ENCODE measurements around the gene MIDN.

Gene MIDN

DNA sequence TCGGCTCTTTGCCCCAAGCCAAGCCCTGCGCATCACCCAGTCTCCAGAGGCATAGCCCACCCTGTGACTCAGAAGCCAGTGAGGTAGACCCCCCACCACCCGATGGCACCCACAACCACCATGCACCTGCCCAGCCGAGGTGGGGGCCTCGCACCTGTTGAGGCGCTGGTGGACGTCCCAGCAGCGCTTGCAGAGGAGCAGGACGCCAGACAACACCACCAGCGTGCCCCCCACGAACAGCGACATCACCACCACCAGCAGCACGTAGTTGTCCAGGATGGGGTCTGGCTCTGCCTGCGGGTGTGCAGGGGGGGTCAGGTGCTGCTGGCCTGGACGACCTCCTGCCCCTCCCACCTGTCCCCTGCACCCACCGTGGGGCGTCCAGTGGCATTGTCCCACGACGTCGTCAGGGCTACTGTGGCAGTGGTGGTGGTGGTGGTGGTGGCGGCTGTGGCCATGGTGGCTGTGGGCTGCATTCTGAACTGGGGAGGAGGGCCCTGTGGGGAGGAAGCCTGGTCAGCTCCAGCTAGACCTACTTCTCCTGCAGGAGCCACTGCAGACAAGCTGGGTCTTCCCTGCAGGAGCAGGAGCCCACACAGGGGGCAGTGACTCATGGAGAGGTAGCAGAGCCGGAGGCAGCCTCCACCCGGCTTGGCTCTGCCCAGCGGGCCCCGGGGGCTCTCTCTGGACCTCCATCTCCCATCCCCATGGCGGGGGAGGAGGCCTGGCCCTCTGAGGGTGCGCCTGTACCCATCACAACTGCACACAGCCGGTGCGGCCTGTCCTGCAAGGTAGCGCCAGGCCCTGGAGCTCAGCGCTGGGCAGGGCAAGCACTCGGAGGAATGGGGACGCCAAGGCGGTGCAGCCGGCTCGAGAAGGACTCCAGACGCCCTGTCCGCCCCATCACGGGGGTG, 12.5 kb upstream of the MIDN start:
- TF ChIP-seq, protein P1, sequence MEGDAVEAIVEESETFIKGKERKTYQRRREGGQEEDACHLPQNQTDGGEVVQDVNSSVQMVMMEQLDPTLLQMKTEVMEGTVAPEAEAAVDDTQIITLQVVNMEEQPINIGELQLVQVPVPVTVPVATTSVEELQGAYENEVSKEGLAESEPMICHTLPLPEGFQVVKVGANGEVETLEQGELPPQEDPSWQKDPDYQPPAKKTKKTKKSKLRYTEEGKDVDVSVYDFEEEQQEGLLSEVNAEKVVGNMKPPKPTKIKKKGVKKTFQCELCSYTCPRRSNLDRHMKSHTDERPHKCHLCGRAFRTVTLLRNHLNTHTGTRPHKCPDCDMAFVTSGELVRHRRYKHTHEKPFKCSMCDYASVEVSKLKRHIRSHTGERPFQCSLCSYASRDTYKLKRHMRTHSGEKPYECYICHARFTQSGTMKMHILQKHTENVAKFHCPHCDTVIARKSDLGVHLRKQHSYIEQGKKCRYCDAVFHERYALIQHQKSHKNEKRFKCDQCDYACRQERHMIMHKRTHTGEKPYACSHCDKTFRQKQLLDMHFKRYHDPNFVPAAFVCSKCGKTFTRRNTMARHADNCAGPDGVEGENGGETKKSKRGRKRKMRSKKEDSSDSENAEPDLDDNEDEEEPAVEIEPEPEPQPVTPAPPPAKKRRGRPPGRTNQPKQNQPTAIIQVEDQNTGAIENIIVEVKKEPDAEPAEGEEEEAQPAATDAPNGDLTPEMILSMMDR (IDR thresholded peaks at IDR 0.05; ENCODE audit: borderline replicate concordance, control extremely low read depth, extremely low read depth, insufficient read depth, missing control alignments), result no peak
- in situ Hi-C loops (cut with MboI; ENCODE audit: low sequenced_read_pairs, unreplicated experiment), result no loop called here
- DNase-seq (ENCODE audit: low spot score), result no peak

DNA sequence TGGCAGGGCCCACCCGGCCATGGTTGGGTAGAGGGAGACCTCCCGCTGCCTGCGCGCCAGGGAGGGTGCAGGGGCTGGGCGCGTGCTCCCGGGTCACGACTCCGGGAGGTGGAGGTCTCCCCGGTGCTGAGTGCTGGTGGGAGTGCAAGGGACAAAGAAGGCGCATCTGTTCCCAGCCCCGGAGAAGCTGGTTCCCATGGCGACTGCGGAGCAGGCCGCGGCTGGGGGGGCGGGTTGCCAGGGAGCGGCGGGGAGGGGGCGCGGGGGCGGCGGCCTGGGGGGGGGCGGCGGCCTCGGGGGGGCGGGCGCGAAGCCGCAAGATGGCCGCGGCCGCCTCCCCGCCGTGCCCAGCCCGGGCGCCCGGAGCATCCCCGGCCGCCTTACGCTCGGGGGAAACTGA, 11.8 kb upstream of the MIDN start:
- no peak for DNase-seq (ENCODE audit: low spot score)
- in situ Hi-C loops (cut with MboI; ENCODE audit: low sequenced_read_pairs, unreplicated experiment), result no loop called here
- TF ChIP-seq, protein P1 (IDR thresholded peaks at IDR 0.05; ENCODE audit: borderline replicate concordance, control extremely low read depth, extremely low read depth, insufficient read depth, missing control alignments), result no peak

DNA sequence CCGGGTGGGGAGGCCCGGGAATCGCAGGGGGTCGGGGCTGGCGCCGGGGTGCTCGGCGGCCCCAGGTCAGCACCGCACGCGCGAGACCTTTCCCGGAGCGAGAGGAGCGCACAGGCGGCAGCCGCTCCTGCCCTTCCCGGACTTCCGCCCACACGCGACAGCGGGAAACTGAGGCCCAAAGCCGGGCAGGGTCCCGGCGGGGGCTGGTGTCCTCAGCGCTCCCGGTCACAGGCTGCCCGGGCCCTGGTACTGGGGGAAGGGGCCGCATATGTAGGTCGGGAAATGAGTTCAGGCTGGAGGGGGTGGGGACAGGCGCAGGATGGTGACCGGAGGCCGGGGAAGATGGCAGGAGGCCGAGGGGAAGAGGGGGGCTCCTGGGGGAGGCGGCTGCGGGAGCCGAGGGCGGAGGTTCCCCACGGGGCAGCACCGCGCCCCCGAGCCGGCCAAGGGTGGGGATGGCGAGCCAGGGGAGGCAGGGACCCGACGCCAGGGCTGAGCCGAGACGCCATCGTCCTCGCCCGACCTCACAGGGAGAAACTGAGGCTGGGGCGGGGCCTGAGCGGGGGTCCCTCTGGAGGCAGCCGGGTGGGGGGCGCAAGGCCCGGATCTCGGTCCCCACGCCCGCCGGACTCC, 11.2 kb upstream of the MIDN start:
- DNase-seq (ENCODE audit: low spot score), result no peak
- TF ChIP-seq, protein P1 (IDR thresholded peaks at IDR 0.05; ENCODE audit: borderline replicate concordance, control extremely low read depth, extremely low read depth, insufficient read depth, missing control alignments), result no peak
- in situ Hi-C loops (cut with MboI; ENCODE audit: low sequenced_read_pairs, unreplicated experiment), result no loop called here

DNA sequence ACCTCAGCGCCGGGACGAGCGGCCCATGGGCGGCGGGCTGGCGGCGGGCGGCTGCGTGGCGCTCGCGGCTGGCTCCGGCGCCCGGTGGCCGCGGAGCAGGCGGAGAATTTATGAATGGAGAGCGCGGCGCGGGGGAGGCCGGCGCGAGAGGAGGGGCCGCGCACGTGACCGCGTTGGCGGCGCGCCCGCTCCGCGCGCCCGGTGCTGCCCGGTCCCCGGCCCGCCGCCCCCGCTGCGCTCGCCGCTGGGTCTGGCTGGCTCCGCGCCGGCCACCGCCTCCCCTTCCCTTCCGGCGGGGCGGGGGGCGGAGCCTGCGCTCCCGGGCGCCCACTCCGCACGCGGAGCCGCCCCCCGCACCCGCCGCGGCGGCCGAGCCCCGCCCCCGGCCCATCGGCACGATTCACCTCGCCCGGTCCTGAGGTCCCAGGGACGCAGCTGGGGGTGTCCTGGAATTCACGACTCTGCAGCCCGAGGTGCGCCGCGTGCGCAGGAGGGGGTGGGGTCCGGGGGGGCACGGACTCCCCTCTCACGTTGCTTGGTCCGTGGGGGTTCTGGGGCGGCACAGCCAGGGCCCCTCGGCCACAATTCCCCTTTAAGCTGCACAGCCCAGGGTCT, 10.5 kb upstream of the MIDN start, which contains the start of gene CBARP:
TSS of gene CBARP (minus strand) at position 252 of the 615 bp plus-strand sequence. CDS start 1,905 bp downstream, outside the sequence.
- TF ChIP-seq, protein P1 (IDR thresholded peaks at IDR 0.05; ENCODE audit: borderline replicate concordance, control extremely low read depth, extremely low read depth, insufficient read depth, missing control alignments), result no peak
- in situ Hi-C loops (cut with MboI; ENCODE audit: low sequenced_read_pairs, unreplicated experiment), result no loop called here
- peak; percentile 67 for DNase-seq (ENCODE audit: low spot score)

DNA sequence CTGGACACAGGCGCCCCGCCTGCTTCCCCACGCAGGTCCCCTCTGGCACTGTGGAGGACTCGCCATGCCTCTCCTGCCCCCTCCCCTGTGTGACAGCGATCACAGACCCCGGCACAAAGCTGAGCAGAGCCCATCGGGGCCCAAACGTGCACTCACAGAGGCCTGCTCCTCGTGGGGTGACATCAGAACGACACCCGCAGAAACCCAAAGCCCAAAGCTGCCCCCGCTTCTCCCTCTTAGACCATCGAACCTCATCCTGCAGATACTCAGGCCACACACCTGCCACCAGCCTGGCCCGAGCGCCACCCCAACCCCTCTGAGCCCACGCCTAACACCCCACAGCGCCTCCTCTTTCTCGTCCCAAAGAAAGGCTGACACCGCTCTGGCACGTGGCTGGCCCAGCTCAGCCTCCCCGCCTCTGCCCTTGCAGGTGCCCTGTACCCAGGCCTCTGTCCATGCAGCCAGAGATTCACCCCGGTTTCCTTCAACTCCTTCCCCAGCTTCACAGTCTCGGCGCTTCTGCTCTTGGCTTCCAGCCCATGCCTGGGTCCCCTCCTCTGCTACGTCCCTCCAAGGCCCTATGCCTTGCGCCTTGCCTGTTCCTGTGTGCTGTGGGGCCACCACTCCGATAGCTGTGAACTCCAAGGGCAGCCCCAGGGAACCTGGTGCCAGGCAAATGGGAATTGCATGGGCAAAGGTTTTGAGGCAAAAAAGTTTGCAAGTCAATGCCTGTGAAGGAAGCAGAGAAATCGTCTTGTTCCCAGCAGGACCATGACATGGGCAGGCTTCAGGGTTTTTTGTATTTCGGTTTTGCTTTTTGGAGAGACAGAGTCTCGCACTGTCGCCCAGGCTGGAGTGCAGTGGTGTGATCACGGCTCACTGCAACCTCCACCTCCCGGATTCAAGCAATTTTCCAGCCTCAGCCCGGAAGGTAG, 9.7 kb upstream of the MIDN start:
- TF ChIP-seq, protein P1 (IDR thresholded peaks at IDR 0.05; ENCODE audit: borderline replicate concordance, control extremely low read depth, extremely low read depth, insufficient read depth, missing control alignments), result no peak
- no peak for DNase-seq (ENCODE audit: low spot score)
- in situ Hi-C loops (cut with MboI; ENCODE audit: low sequenced_read_pairs, unreplicated experiment), result no loop called here

All from GM13976 (cell line).